OCI-LY7 (cell line): ENCODE data around the gene KLHL28. TPM values are rescaled to one million over a fixed set of nuclear protein-coding genes. Genes with fewer than 3 reads are reported as not detected.
A peak's percentile ranks its signal among the peaks of the same experiment; 100 is the strongest.

Source experiments
- BruUV-seq: library from RNA; stranded (reverse); fragments of 400-500 nt; replicated peaks from 2 replicates; lab custom pipeline; 2021; lab: Mats Ljungman, UMichigan
- CTCF ChIA-PET: fragments of 300-600 bp; sonication (Branson Sonifier 250); formaldehyde crosslinking; loops from one replicate; lab custom pipeline; 2022; ENCODE audit warnings: antibody characterized with exemption; ENCODE audit not compliant: unreplicated experiment; lab: Charles Lee
- POLR2A ChIA-PET: fragments of 300-600 bp; sonication (Branson Sonifier 250); formaldehyde crosslinking; loops from one replicate; lab custom pipeline; 2022; ENCODE audit warnings: antibody characterized with exemption; lab: Charles Lee
- DNase-seq: peaks from one replicate; pipeline ENCODE4 v3.0.0-alpha.2; 2015; ENCODE audit warnings: low spot score
- H2AFZ ChIP-seq: fragments of 200-600 bp; sonication (generic), shearing (Covaris generic); 2 replicates; pipeline ENCODE4 v1.6.1; 2014; ENCODE audit warnings: mild to moderate bottlenecking, antibody characterized with exemption, low read length, moderate library complexity
- H3K27ac ChIP-seq: fragments of 200-600 bp; sonication (generic); 2 replicates; pipeline ENCODE4 v1.5.1; 2014; ENCODE audit warnings: mixed run types, low read depth, mild to moderate bottlenecking, moderate library complexity, low read length, inconsistent platforms; ENCODE audit not compliant: poor library complexity, severe bottlenecking
- H3K36me3 ChIP-seq: fragments of 200-600 bp; sonication (generic); 2 replicates; pipeline ENCODE4 v1.6.1; 2014; ENCODE audit warnings: mild to moderate bottlenecking, antibody characterized with exemption, low read length, moderate library complexity, mixed read lengths; ENCODE audit not compliant: insufficient read depth
- H3K4me1 ChIP-seq: fragments of 200-600 bp; sonication (generic); 2 replicates; pipeline ENCODE4 v1.5.1; 2014; ENCODE audit warnings: mild to moderate bottlenecking, low read length; ENCODE audit not compliant: insufficient read depth, poor library complexity, severe bottlenecking
- H3K4me2 ChIP-seq: fragments of 200-600 bp; sonication (generic); 2 replicates; pipeline ENCODE4 v1.6.1; 2014; ENCODE audit warnings: mild to moderate bottlenecking, low read length
- H3K4me3 ChIP-seq: fragments of 200-600 bp; sonication (generic); 2 replicates; pipeline ENCODE4 v1.5.1; 2014; ENCODE audit warnings: mild to moderate bottlenecking, low read depth, low read length; ENCODE audit not compliant: poor library complexity, severe bottlenecking
- H3K79me2 ChIP-seq: fragments of 200-600 bp; sonication (generic); 2 replicates; pipeline ENCODE4 v1.6.1; 2016; ENCODE audit warnings: low read depth, mild to moderate bottlenecking, low read length, moderate library complexity, mixed read lengths; ENCODE audit not compliant: insufficient read depth
- H3K9me2 ChIP-seq: fragments of 200-600 bp; sonication (generic); 2 replicates; pipeline ENCODE4 v1.6.1; 2016; ENCODE audit warnings: mild to moderate bottlenecking, low read length, mixed read lengths; ENCODE audit not compliant: insufficient read depth
- H3K9me3 ChIP-seq: fragments of 200-600 bp; sonication (generic); 2 replicates; pipeline ENCODE4 v1.6.1; 2014; ENCODE audit warnings: mild to moderate bottlenecking, mixed run types, low read length, mixed read lengths
- H4K20me1 ChIP-seq: fragments of 200-600 bp; sonication (generic); 2 replicates; pipeline ENCODE4 v1.6.1; 2014; ENCODE audit warnings: mild to moderate bottlenecking, antibody characterized with exemption, low read length, moderate library complexity, mixed read lengths; ENCODE audit not compliant: insufficient read depth
- CTCF ChIP-seq: fragments of 200-600 bp; sonication (generic); conservative IDR thresholded peaks from 2 replicates; pipeline ENCODE4 v1.5.1; 2014; ENCODE audit warnings: mild to moderate bottlenecking, antibody characterized with exemption, low read length, moderate library complexity, mixed read lengths
- EZH2phosphoT487 ChIP-seq: fragments of 200-600 bp; sonication (generic); IDR thresholded peaks from 2 replicates; pipeline ENCODE4 v1.6.1; 2018; ENCODE audit warnings: low read depth, borderline replicate concordance, mild to moderate bottlenecking, mixed run types, antibody characterized with exemption, low read length, moderate library complexity, mixed read lengths
- intact Hi-C: fragments of 100-400 bp; cut with micrococcal nuclease; formaldehyde crosslinking; loops from one replicate; pipeline ENCODE4 v1.10.0; 2022; ENCODE audit not compliant: unreplicated experiment
- total RNA-seq, 2 experiments: library from RNA; depleted of rRNA in 1 of 2; stranded (reverse); fragments of >200 nt in 1 of 2; shearing (Covaris generic) in 1 of 2; gene quantifications; 2 replicates each; pipeline ENCODE4 v1.2.3, GENCODE V29; 2014 to 2022

The KLHL28 gene
- total RNA-seq, 2 experiments from 2014 or later, result 10.6 to 11.9 TPM

GRCh38 chr14:44901696-44902095, 60.1 kb downstream of the KLHL28 start:
- ChIA-PET CTCF (no interaction called here), POLR2A (no interaction called here)

DNA sequence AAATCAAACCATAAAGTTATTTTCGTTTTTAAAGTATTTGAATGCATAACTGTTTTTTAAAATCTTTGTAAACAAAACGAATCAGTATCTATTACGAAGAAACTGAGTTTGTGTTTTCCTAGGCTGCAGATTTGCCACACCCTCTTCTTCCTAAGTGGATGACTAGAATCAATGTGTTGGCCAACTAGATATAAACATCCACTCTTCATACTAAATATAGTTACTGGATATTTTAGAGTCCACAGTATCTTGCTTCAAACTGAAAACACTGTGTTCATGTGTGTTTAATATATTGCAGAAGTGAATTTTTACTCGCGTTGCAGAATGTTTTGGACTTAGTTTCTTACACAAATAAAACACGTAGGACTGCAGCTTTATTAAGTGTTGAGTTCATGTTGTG, 63.2 kb downstream of the KLHL28 start:
- Histone ChIP-seq H3K79me2 (no peaks in the 10 kb centered on the region), H3K4me2 (peak overlapping the region; percentile 82), H3K4me3 (no peak overlapping the region), H3K27ac (no peak overlapping the region), H3K4me1 (peaks cover 17% of the 10 kb centered on the region), H3K9me3 (peaks cover 13% of the 10 kb centered on the region; the same call in 1 of the 2 replicates), H3K9me2 (no peaks in the 10 kb centered on the region), H2AFZ (no peak overlapping the region), H4K20me1 (no peaks in the 10 kb centered on the region), H3K36me3 (no peaks in the 10 kb centered on the region)
- ChIA-PET POLR2A (interaction anchor here (1.2 kb wide), 1 partner anchor 63 kb away, joined by 3 read pairs; the partner anchor contains the start of genes KLHL28 and TOGARAM1), CTCF (no interaction called here)
- no peak for TF ChIP-seq CTCF
- no peak for TF ChIP-seq EZH2phosphoT487
- BruUV-seq, result no TSS peak
- intact Hi-C loops, result loop anchor here (2.0 kb wide), 1 partner anchor 62 kb away; the partner anchor contains the start of gene KLHL28
- DNase-seq, result no peak

More at GRCh38 chr14:44901696-44902095, 60.1 kb downstream of the KLHL28 start:
- Histone ChIP-seq H3K9me2 (no peaks in the 10 kb centered on the region), H3K27ac (no peak overlapping the region), H3K4me3 (no peak overlapping the region), H4K20me1 (no peaks in the 10 kb centered on the region), H2AFZ (no peak overlapping the region), H3K9me3 (peaks cover 1% of the 10 kb centered on the region; the same call in 1 of the 2 replicates), H3K36me3 (no peaks in the 10 kb centered on the region), H3K4me1 (peaks cover 12% of the 10 kb centered on the region), H3K79me2 (no peaks in the 10 kb centered on the region), H3K4me2 (no peak overlapping the region)
- intact Hi-C loops, result no loop called here
- DNase-seq, result no peak
- BruUV-seq, result no TSS peak
- no peak for TF ChIP-seq CTCF
- no peak for TF ChIP-seq EZH2phosphoT487

DNA sequence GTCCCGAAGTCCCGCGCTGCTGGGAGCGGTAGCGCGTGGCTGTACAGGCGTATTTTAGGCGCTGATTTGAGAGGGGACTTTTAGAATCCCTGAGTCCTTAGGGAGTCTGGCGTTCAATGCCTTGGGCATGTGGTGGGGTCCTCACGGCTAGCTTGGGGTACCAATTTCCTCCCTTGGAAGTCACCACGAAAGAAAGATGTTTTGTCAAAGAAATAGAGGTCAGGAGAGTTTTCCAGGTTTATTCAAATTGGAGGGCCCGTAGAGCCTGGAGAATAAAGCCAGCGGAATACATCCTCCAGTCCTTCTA, 63.9 kb downstream of the KLHL28 start:
- intact Hi-C loops, result loop anchor here (1.0 to 2.0 kb wide), 3 partner anchors 63 to 355 kb away; partner anchors contain the start of genes FANCM, FKBP3 and KLHL28
- BruUV-seq, result no TSS peak
- H3K4me2 ChIP-seq, result peak overlapping the region; percentile 82
- H2AFZ ChIP-seq, result peak overlapping the region; percentile 81
- H3K79me2 ChIP-seq, result no peaks in the 10 kb centered on the region
- no peaks in the 10 kb centered on the region for H3K36me3 ChIP-seq
- H3K4me1 ChIP-seq, result peaks cover 17% of the 10 kb centered on the region
- CTCF ChIA-PET, result no interaction called here
- peaks cover 13% of the 10 kb centered on the region; the same call in 1 of the 2 replicates for H3K9me3 ChIP-seq
- DNase-seq, result no peak
- peak overlapping the region; percentile 87 for H3K4me3 ChIP-seq
- no peaks in the 10 kb centered on the region for H3K9me2 ChIP-seq
- TF ChIP-seq EZH2phosphoT487 (no peak), CTCF (no peak)
- peak overlapping the region; percentile 58 for H3K27ac ChIP-seq
- no peaks in the 10 kb centered on the region for H4K20me1 ChIP-seq
- POLR2A ChIA-PET, result interaction anchor here (1.2 to 1.7 kb wide), 2 partner anchors 64 to 170 kb away, joined by 3 read pairs; partner anchors contain the start of genes KLHL28 and TOGARAM1
